Fibroblast of skin of left biceps (primary cell): ENCODE measurements around the gene CD79A.

Experiments
- DNase-seq, 2 experiments: peaks; one replicate each; pipeline ENCODE4 v3.0.0-alpha.2; 2013; ENCODE audit warnings: low read depth in 2 of 2

Gene CD79A

GRCh38 chr19:41918653-41919244 is 41.7 kb downstream of the CD79A start:
- no peak for DNase-seq

- no peak for DNase-seq
These were observed 43.1 kb downstream of the CD79A start for GRCh38 chr19:41919948-41920712.

GRCh38 chr19:41920882-41921576 is 44.0 kb downstream of the CD79A start:
- DNase-seq: no peak

GRCh38 chr19:41921577-41922576 is 44.8 kb downstream of the CD79A start:
- DNase-seq: no peak

GRCh38 chr19:41922585-41922984 is 45.5 kb downstream of the CD79A start:
- DNase-seq: no peak

GRCh38 chr19:41923045-41923788 is 46.1 kb downstream of the CD79A start:
- no peak for DNase-seq

- DNase-seq: no peak
These were observed 47.4 kb downstream of the CD79A start for GRCh38 chr19:41924151-41925145.

GRCh38 chr19:41925208-41926003 is 48.3 kb downstream of the CD79A start:
- DNase-seq: no peak

GRCh38 chr19:41926028-41926762 is 49.1 kb downstream of the CD79A start:
- DNase-seq: no peak

- DNase-seq: no peak
These were observed 49.9 kb downstream of the CD79A start for GRCh38 chr19:41926763-41927496.

GRCh38 chr19:41927497-41928192 is 50.6 kb downstream of the CD79A start:
- DNase-seq: no peak

GRCh38 chr19:41928221-41928683 is 51.2 kb downstream of the CD79A start, which contains the start of gene ERFL:
TSS of gene ERFL (minus strand) at chr19:41928449. CDS start at chr19:41912919, 15,530 bp downstream.
- no peak for DNase-seq

GRCh38 chr19:41928754-41929535 is 51.9 kb downstream of the CD79A start:
- DNase-seq: no peak

- no peak for DNase-seq
These were observed 52.5 kb downstream of the CD79A start for GRCh38 chr19:41929536-41930071.

- DNase-seq: no peak
These were observed 53.2 kb downstream of the CD79A start for GRCh38 chr19:41930322-41930722.
